HFF-Myc (cell line): ENCODE results near the gene MOB1B.

Source experiments
- DNase-seq: peaks from one replicate; pipeline ENCODE4 v3.0.0-alpha.2; 2011; ENCODE audit warnings: low read depth; ENCODE audit errors: extremely low read depth
- H3K4me3 ChIP-seq: replicated peaks from 2 replicates; pipeline ENCODE4 v1.5.1; 2011; ENCODE audit warnings: low read depth, mild to moderate bottlenecking, control low read depth, low read length
- CTCF ChIP-seq: IDR thresholded peaks from 2 replicates; pipeline ENCODE4 v1.5.1; 2012; ENCODE audit warnings: mild to moderate bottlenecking, low read depth, low read length, control low read depth; ENCODE audit errors: missing control alignments

MOB1B gene

GRCh38 chr4:70873216-70873615, 29.0 kb upstream of the MOB1B start:
- no peak for DNase-seq
- no peak for TF ChIP-seq CTCF
- H3K4me3 ChIP-seq = no peak overlapping the region

GRCh38 chr4:70874268-70875156, 27.7 kb upstream of the MOB1B start:
- H3K4me3 ChIP-seq = no peak overlapping the region
- TF ChIP-seq CTCF = no peak
- DNase-seq = no peak

GRCh38 chr4:70877556-70877955, 24.6 kb upstream of the MOB1B start:
- no peak for TF ChIP-seq CTCF
- H3K4me3 ChIP-seq = no peak overlapping the region
- no peak for DNase-seq

- DNase-seq = no peak
- H3K4me3 ChIP-seq = no peak overlapping the region
- no peak for TF ChIP-seq CTCF
Measured at GRCh38 chr4:70880739-70881138, 21.4 kb upstream of the MOB1B start.

- no peak for TF ChIP-seq CTCF
- no peak for DNase-seq
Measured at GRCh38 chr4:70885174-70885573, 17.0 kb upstream of the MOB1B start.

GRCh38 chr4:70892086-70892769, 9.9 kb upstream of the MOB1B start:
- H3K4me3 ChIP-seq = no peak overlapping the region
- TF ChIP-seq CTCF = no peak
- DNase-seq = no peak

More at GRCh38 chr4:70885174-70885573, 17.0 kb upstream of the MOB1B start:
- no peak overlapping the region for H3K4me3 ChIP-seq
